ENCODE results near the gene S100A4. TPM values are rescaled to one million over a fixed set of nuclear protein-coding genes. Genes with fewer than 3 reads are reported as not detected.
"Not testable (repeated sequence)": the region's sequence is repeated elsewhere in the genome, so short reads cannot be mapped to it uniquely, and the experiment has no call there.

The S100A4 gene
- total RNA-seq, 4 donors from 2014 or later, result 89.3 to 229 (median 175) TPM

GRCh38 chr1:153531638-153532037 lies 14.0 kb downstream of the S100A4 start:
- peaks cover 52% of the 10 kb centered on the region for H3K4me1 ChIP-seq
- no peak for TF ChIP-seq POLR2A (IDR thresholded peaks at IDR 0.05)
- no peak for TF ChIP-seq POLR2AphosphoS5 (IDR thresholded peaks at IDR 0.05)
- TF ChIP-seq CTCF (IDR thresholded peaks at IDR 0.05), result no peak
- TF ChIP-seq EP300 (IDR thresholded peaks at IDR 0.05), result no peak
- peak in 1 of 2 donors; percentile 37 for DNase-seq (ENCODE audit: low spot score in 2 of 2)
- no peaks in the 10 kb centered on the region for H3K27me3 ChIP-seq
- no peak overlapping the region for H3K27ac ChIP-seq
- no peak overlapping the region for H3K4me3 ChIP-seq
- H3K36me3 ChIP-seq, result no peaks in the 10 kb centered on the region
- 87% methylated on average over 3 of the region's 3 CpGs for WGBS
- H3K9me3 ChIP-seq, result no peaks in the 10 kb centered on the region

GRCh38 chr1:153527683-153528040 lies 17.9 kb downstream of the S100A4 start:
- no peak overlapping the region for H3K4me3 ChIP-seq
- H3K9me3 ChIP-seq, result no peaks in the 10 kb centered on the region
- H3K27ac ChIP-seq, result peak overlapping the region; percentile 76
- no peaks in the 10 kb centered on the region for H3K27me3 ChIP-seq
- TF ChIP-seq CTCF (IDR thresholded peaks at IDR 0.05), result no peak
- TF ChIP-seq POLR2AphosphoS5 (IDR thresholded peaks at IDR 0.05), result no peak
- TF ChIP-seq EP300 (IDR thresholded peaks at IDR 0.05), result no peak
- H3K4me1 ChIP-seq, result peaks cover 27% of the 10 kb centered on the region
- no peak for DNase-seq (ENCODE audit: low spot score in 2 of 2)
- 93% methylated on average over 5 of the region's 5 CpGs for WGBS
- H3K36me3 ChIP-seq, result no peaks in the 10 kb centered on the region

- Histone ChIP-seq H3K36me3 (no peaks in the 10 kb centered on the region), H3K4me1 (peaks cover 23% of the 10 kb centered on the region), H3K27me3 (no peaks in the 10 kb centered on the region), H3K9me3 (no peaks in the 10 kb centered on the region), H3K4me3 (no peak overlapping the region), H3K27ac (peak overlapping the region; percentile 76)
- WGBS, result 76% methylated on average over 8 of the region's 8 CpGs
- DNase-seq (ENCODE audit: low spot score in 2 of 2), result peak in 1 of 2 donors; percentile 57
- TF ChIP-seq EP300 (IDR thresholded peaks at IDR 0.05) (no peak), CTCF (IDR thresholded peaks at IDR 0.05) (no peak), POLR2A (IDR thresholded peaks at IDR 0.05) (no peak), POLR2AphosphoS5 (IDR thresholded peaks at IDR 0.05) (no peak)
Measured at GRCh38 chr1:153527023-153527682, 18.5 kb downstream of the S100A4 start.

- TF ChIP-seq EP300 (IDR thresholded peaks at IDR 0.05) (no peak), POLR2AphosphoS5 (IDR thresholded peaks at IDR 0.05) (no peak), CTCF (IDR thresholded peaks at IDR 0.05) (no peak), POLR2A (IDR thresholded peaks at IDR 0.05) (no peak)
- peak in 1 of 2 donors; percentile 61 for DNase-seq (ENCODE audit: low spot score in 2 of 2)
- H3K27me3 ChIP-seq, result no peaks in the 10 kb centered on the region
- WGBS, result 42% methylated on average over 8 of the region's 8 CpGs
- H3K4me1 ChIP-seq, result peaks cover 20% of the 10 kb centered on the region
- no peaks in the 10 kb centered on the region for H3K9me3 ChIP-seq
- no peaks in the 10 kb centered on the region for H3K36me3 ChIP-seq
- no peak overlapping the region for H3K4me3 ChIP-seq
- peak overlapping the region; percentile 76 for H3K27ac ChIP-seq
Measured at GRCh38 chr1:153526132-153526543, 19.5 kb downstream of the S100A4 start.

GRCh38 chr1:153525088-153525728 lies 20.4 kb downstream of the S100A4 start:
- Histone ChIP-seq H3K36me3 (no peaks in the 10 kb centered on the region), H3K9me3 (no peaks in the 10 kb centered on the region), H3K4me3 (no peak overlapping the region), H3K4me1 (peaks cover 20% of the 10 kb centered on the region), H3K27ac (peak overlapping the region; percentile 76), H3K27me3 (no peaks in the 10 kb centered on the region)
- 22% methylated on average over 2 of the region's 3 CpGs for WGBS
- peak in 1 of 2 donors; percentile 19 for DNase-seq (ENCODE audit: low spot score in 2 of 2)
- no peak for TF ChIP-seq EP300 (IDR thresholded peaks at IDR 0.05)
- no peak for TF ChIP-seq CTCF (IDR thresholded peaks at IDR 0.05)
- TF ChIP-seq POLR2AphosphoS5 (IDR thresholded peaks at IDR 0.05), result no peak
- no peak for TF ChIP-seq POLR2A (IDR thresholded peaks at IDR 0.05)

- DNase-seq (ENCODE audit: low spot score in 2 of 2), result peak in 1 of 2 donors; percentile 9
- H3K27ac ChIP-seq, H3K36me3 ChIP-seq, H3K9me3 ChIP-seq, H3K4me3 ChIP-seq, H3K27me3 ChIP-seq: not testable (repeated sequence)
- H3K4me1 ChIP-seq, result peaks cover 19% of the 10 kb centered on the region
- WGBS, result 80% methylated on average over 14 of the region's 14 CpGs
Measured at GRCh38 chr1:153522353-153523048, 23.1 kb downstream of the S100A4 start.

- 97% methylated on average over 19 of the region's 37 CpGs for WGBS
- H3K4me3 ChIP-seq, H3K36me3 ChIP-seq: not testable (repeated sequence)
Measured at GRCh38 chr1:153521808-153522207, 23.8 kb downstream of the S100A4 start.

More at GRCh38 chr1:153521808-153522207, 23.8 kb downstream of the S100A4 start:
- not testable (repeated sequence) for H3K27me3 ChIP-seq, H3K27ac ChIP-seq, H3K9me3 ChIP-seq
- peak; percentile 37 to 59 for DNase-seq (ENCODE audit: low spot score in 2 of 2)
- H3K4me1 ChIP-seq, result peaks cover 16% of the 10 kb centered on the region

All from suprapubic skin (tissue), 4 donors.